HepG2 (cell line): ENCODE results near the gene SLC25A51. TPM values are rescaled to one million over a fixed set of nuclear protein-coding genes. Genes with fewer than 3 reads are reported as not detected.

ENCODE experiments used
- ATAC-seq: fragments of 200-7000 bp; cut with Tn5 transposase; 3 replicates; pipeline ENCODE4 v1.9.1; 2020; ENCODE audit warnings: mild to moderate bottlenecking, moderate library complexity
- BruUV-seq: library from RNA; stranded (reverse); fragments of 400-500 nt; replicated peaks from 2 replicates; lab custom pipeline; 2021; lab: Mats Ljungman, UMichigan
- CTCF ChIA-PET: fragments of 300-600 bp; formaldehyde crosslinking; extraction: SDS; loops from one replicate; lab custom pipeline; 2021; ENCODE audit warnings: low total read pairs, inconsistent platforms, low intra/inter-chr PET ratio; lab: Yijun Ruan, JAX
- POLR2A ChIA-PET: fragments of 350-600 bp; sonication (Branson Sonifier 250); formaldehyde crosslinking; loops from one replicate; lab custom pipeline; 2020; ENCODE audit warnings: antibody characterized with exemption, inconsistent platforms; lab: Yijun Ruan, JAX
- DNase-seq: peaks from one replicate; pipeline ENCODE4 v3.0.0-alpha.2; 2015; ENCODE audit warnings: low spot score
- FAIRE-seq: peaks from 3 replicates; lab custom pipeline; 2011; peaks lifted over from hg19 to GRCh38; lab: Jason Lieb, UNC
- H2AFZ ChIP-seq: one replicate; pipeline ENCODE4 v1.6.1; 2011; ENCODE audit warnings: low read length, inconsistent platforms
- H3K27ac ChIP-seq: fragments of 300-600 bp; 3 replicates; pipeline ENCODE4 v1.8.0; 2011; ENCODE audit warnings: mixed run types, mild to moderate bottlenecking, mixed read lengths, low read length, inconsistent platforms; ENCODE audit not compliant: insufficient read depth; ENCODE audit errors: extremely low read length
- H3K27me3 ChIP-seq, 2 experiments: fragments of 200-600 bp in 1 of 2; 2 replicates in 1 of 2; 3 replicates in 1 of 2; pipeline versions ENCODE4 v1.6.0 to v1.8.0; 2011; ENCODE audit warnings: low read length in 2 of 2, mild to moderate bottlenecking in 2 of 2, moderate library complexity in 2 of 2, inconsistent platforms in 1 of 2; ENCODE audit not compliant: insufficient read depth in 2 of 2, control insufficient read depth in 1 of 2
- H3K36me3 ChIP-seq, 2 experiments: fragments of 200-600 bp in 1 of 2; replicated peaks in 1 of 2; 2 replicates in 1 of 2; 3 replicates in 1 of 2; pipeline versions ENCODE4 v1.5.1 to v1.8.0; 2011; ENCODE audit warnings: low read length in 2 of 2, inconsistent platforms in 1 of 2; ENCODE audit not compliant: insufficient read depth in 2 of 2, control insufficient read depth in 1 of 2
- H3K4me1 ChIP-seq: 2 replicates; pipeline ENCODE4 v1.5.1; 2012; ENCODE audit warnings: low read length, inconsistent platforms; ENCODE audit not compliant: insufficient read depth
- H3K4me2 ChIP-seq: 2 replicates; pipeline ENCODE4 v1.6.0; 2011; ENCODE audit warnings: low read depth, low read length, inconsistent platforms
- H3K4me3 ChIP-seq, 3 experiments: fragments of 200-600 bp in 1 of 3; sonication (generic), shearing (Covaris generic) in 1 of 3; replicated peaks in 1 of 3; 2 replicates each; pipeline ENCODE4 v1.5.1; 2011 to 2016; ENCODE audit warnings: low read length in 3 of 3, inconsistent platforms in 2 of 3, low read depth in 2 of 3, mild to moderate bottlenecking in 2 of 3, control low read depth in 1 of 3, mixed read lengths in 1 of 3; ENCODE audit not compliant: insufficient read depth in 1 of 3
- H3K79me2 ChIP-seq: one replicate; pipeline ENCODE4 v1.6.1; 2011; ENCODE audit warnings: low read length, inconsistent platforms; ENCODE audit not compliant: insufficient read depth
- H3K9ac ChIP-seq: 2 replicates; pipeline ENCODE4 v1.6.0; 2011; ENCODE audit warnings: mild to moderate bottlenecking, low read depth, low read length, inconsistent platforms; ENCODE audit not compliant: insufficient read depth
- H3K9me3 ChIP-seq: 2 replicates; pipeline ENCODE4 v1.5.1; 2012; ENCODE audit warnings: mild to moderate bottlenecking, low read length
- H4K20me1 ChIP-seq: 2 replicates; pipeline ENCODE4 v1.6.0; 2011; ENCODE audit warnings: inconsistent platforms, mild to moderate bottlenecking, low read length, moderate library complexity; ENCODE audit not compliant: insufficient read depth
- AGO2 ChIP-seq: fragments of 200-400 bp; formaldehyde crosslinking; optimal IDR thresholded peaks from 2 replicates; pipeline ENCODE3; 2017; ENCODE audit warnings: mild to moderate bottlenecking, low read depth, low read length, moderate library complexity
- ATF2 ChIP-seq: sonication (generic); formaldehyde crosslinking; IDR thresholded peaks from 2 replicates; pipeline ENCODE4 v1.4.0; 2020; ENCODE audit warnings: missing genetic modification reagents
- CCDC6 ChIP-seq: sonication (generic); formaldehyde crosslinking; IDR thresholded peaks from 2 replicates; pipeline ENCODE4 v1.8.1; 2022; ENCODE audit warnings: mild to moderate bottlenecking, missing genetic modification reagents, moderate library complexity
- CREB3 ChIP-seq: sonication (generic); formaldehyde crosslinking; IDR thresholded peaks from 2 replicates; pipeline ENCODE4 v1.5.0; 2020; ENCODE audit warnings: missing genetic modification reagents
- FOXC1 ChIP-seq: sonication (generic); formaldehyde crosslinking; IDR thresholded peaks from 2 replicates; pipeline ENCODE4 v1.8.0; 2022; ENCODE audit warnings: mild to moderate bottlenecking, missing genetic modification reagents, borderline replicate concordance
- MED8 ChIP-seq: sonication (generic); formaldehyde crosslinking; IDR thresholded peaks from 2 replicates; pipeline ENCODE4 v1.8.1; 2023; ENCODE audit warnings: mild to moderate bottlenecking, missing genetic modification reagents; ENCODE audit not compliant: insufficient replicate concordance
- ZNF10 ChIP-seq: sonication (generic); formaldehyde crosslinking; IDR thresholded peaks from 2 replicates; pipeline ENCODE4 v1.4.0; 2020; ENCODE audit warnings: mild to moderate bottlenecking, low read depth, missing genetic modification reagents, borderline replicate concordance
- ZNF280B ChIP-seq: sonication (generic); formaldehyde crosslinking; IDR thresholded peaks from 2 replicates; pipeline ENCODE4 v1.5.0; 2020; ENCODE audit warnings: missing genetic modification reagents, mild to moderate bottlenecking, borderline replicate concordance
- ZNF343 ChIP-seq: sonication (generic); formaldehyde crosslinking; IDR thresholded peaks from 2 replicates; pipeline ENCODE4 v1.4.0; 2020; ENCODE audit warnings: mild to moderate bottlenecking, missing genetic modification reagents
- WGBS: methylation state at CpG from one replicate; pipeline ENCODE4 v1.1.6; 2017; ENCODE audit warnings: low lambda C conversion rate; 5-methylcytosine and 5-hydroxymethylcytosine counted together
- in situ Hi-C: cut with HindIII; loops from 2 replicates; pipeline ENCODE4 v1.10.0; 2017; ENCODE audit warnings: low pct_unique_long_range_greater_than_20kb; ENCODE audit not compliant: extremely low pct_ligation_motif_present
- intact Hi-C: fragments of 100-400 bp; cut with micrococcal nuclease; formaldehyde crosslinking; loops from one replicate; pipeline ENCODE4 v1.10.0; 2022; ENCODE audit not compliant: unreplicated experiment
- polyA plus RNA-seq, 8 experiments: library from polyadenylated mRNA; depleted of rRNA in 3 of 8; stranded (reverse) in 7 of 8; unstranded in 1 of 8; fragments of >200 nt; fragmentation: Illumina TruSeq in 4 of 8; extraction: Trizol in 4 of 8; gene quantifications; 2 replicates each; pipeline versions ENCODE4 v1.2.1 to v1.2.3, GENCODE V29; 2011 to 2016; ENCODE audit warnings: low read depth in 4 of 8, missing spikeins in 1 of 8, mixed read lengths in 1 of 8; ENCODE audit not compliant: insufficient read depth in 1 of 8
- total RNA-seq, 5 experiments: library from RNA; depleted of rRNA; stranded (reverse); fragments of >200 nt; fragmentation: Illumina TruSeq; extraction: Trizol; gene quantifications; 2 replicates each; pipeline ENCODE4 v1.2.3, GENCODE V29; 2016; ENCODE audit warnings: low read depth in 1 of 5

Gene SLC25A51
- total and polyA plus RNA-seq, 2 of the 13 experiments (the other 11 are each of a cell fraction or from before 2014, with no cell fraction given) = 14.6 to 37.7 TPM

GRCh38 chr9:37924538-37924937 is 20.6 kb upstream of the SLC25A51 start (continued):
- TF ChIP-seq ZNF280B (no peak), ZNF343 (CRISPR knock-in tag) (no peak)

DNA sequence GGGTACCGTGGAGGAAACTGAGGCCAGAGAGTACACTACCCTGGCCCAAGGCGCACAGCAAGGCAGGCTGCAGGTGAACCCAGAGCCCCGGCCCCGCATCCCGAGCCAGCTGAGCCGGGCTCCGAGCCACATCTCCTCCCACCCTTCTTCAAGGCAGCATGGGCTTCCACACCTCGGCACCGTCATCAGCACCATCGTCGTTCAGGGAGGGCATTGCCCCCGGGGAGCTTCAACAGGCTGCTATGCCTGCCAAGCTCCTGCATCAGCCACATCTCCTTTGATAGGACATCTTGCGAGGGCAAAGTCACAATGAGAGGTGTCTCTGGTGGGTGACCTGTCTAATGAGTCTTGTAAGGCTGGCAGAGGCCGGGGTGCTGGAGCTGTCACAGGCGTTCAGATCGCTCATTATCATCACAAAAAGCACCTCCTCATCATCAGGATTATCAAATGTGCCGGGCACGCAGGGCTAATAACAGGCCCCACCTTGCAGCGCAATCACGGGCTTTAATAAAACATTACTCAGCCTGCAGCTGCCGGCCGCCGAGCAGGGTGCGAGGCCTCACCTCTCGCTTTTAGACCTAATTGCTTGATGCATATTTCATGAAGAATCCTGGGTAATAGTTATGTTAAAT is 20.0 kb upstream of the SLC25A51 start:
- no peak for FAIRE-seq
- H3K9ac ChIP-seq = no peak overlapping the region

More for the DNA sequence above, 20.0 kb upstream of the SLC25A51 start:
- Histone ChIP-seq H3K4me3 (no peak overlapping the region), H3K36me3 (peaks cover 45 to 93% of the 10 kb centered on the region in 2 experiments), H3K4me1 (peaks cover 13% of the 10 kb centered on the region), H3K4me2 (no peak overlapping the region), H3K9me3 (no peaks in the 10 kb centered on the region), H4K20me1 (peaks cover 40% of the 10 kb centered on the region; the same call in 1 of the 2 replicates), H2AFZ (no peak overlapping the region), H3K27ac (no peak overlapping the region), H3K27me3 (no peaks in the 10 kb centered on the region), H3K79me2 (peaks cover 9% of the 10 kb centered on the region)
- intact Hi-C loops (no loop called here), in situ Hi-C loops (loop anchor here (25.0 kb wide), 1 partner anchor 437 kb away; the partner anchor contains the start of gene POLR1E)
- DNase-seq (no peak), ATAC-seq (no peak)
- ChIA-PET POLR2A (no interaction called here), CTCF (no interaction called here)
- no TSS peak for BruUV-seq
- 96% methylated on average over 23 of the region's 25 CpGs for WGBS
- no peak for TF ChIP-seq CREB3 (CRISPR knock-in tag)
- no peak for TF ChIP-seq ATF2 (CRISPR knock-in tag)
- peak; percentile 76 for TF ChIP-seq AGO2
- TF ChIP-seq ZNF10 (CRISPR knock-in tag) = no peak
- no peak for TF ChIP-seq CCDC6 (CRISPR knock-in tag)
- TF ChIP-seq MED8 (CRISPR knock-in tag) = no peak
- TF ChIP-seq FOXC1 (CRISPR knock-in tag) = no peak
